GM19025 (cell line): ENCODE results near the gene ANKRD65.
"Not testable (repeated sequence)": the region's sequence is repeated elsewhere in the genome, so short reads cannot be mapped to it uniquely, and the experiment has no call there.

Experiments
- ATAC-seq: cut with Tn5 transposase; IDR thresholded peaks from one replicate; pipeline ENCODE4 v1.9.1; 2021; ENCODE audit warnings: mild to moderate bottlenecking, low read depth, moderate library complexity; ENCODE audit not compliant: unreplicated experiment

The ANKRD65 gene

DNA sequence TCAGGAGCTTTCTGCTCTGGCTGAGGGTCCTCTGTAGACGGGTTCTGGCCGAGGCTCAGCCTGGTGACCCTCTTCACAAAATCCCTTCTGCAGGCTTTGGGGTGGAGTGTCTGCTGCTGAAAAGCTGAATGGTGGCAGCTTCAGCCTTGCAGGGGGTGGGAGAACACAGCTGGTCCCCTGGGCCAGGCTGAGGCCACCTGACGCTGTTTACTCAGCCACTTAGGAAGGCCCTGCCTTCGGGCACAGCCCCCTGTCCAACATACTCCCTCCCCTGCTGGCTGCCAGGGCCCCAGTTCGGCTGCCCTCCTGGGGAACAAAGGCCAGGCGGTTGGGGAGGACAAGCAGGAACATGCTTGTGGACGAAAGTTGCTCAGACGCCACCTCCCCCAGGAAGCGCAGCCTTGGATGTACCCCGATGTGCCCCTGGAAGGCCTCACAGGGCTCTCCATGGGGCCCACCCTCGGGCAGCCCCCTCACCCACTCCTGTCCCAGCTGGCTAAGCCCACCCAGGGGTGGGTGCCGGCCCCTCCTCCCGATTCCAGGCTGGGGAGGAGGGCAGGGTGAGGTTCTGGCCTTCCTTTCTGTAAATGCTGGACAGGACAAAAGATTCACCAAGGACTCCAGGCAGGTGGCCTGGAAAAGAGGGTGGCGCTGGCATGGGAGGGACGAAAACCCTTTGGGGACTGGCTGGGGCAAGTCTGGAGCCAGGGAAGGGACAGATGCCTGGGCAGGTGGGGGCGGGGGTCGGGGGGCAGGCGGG lies at the start of gene ANKRD65:
TSS of gene ANKRD65 (minus strand) at position 130 of the 760 bp plus-strand sequence. CDS start 271 bp downstream, outside the sequence.
- no peak for ATAC-seq

DNA sequence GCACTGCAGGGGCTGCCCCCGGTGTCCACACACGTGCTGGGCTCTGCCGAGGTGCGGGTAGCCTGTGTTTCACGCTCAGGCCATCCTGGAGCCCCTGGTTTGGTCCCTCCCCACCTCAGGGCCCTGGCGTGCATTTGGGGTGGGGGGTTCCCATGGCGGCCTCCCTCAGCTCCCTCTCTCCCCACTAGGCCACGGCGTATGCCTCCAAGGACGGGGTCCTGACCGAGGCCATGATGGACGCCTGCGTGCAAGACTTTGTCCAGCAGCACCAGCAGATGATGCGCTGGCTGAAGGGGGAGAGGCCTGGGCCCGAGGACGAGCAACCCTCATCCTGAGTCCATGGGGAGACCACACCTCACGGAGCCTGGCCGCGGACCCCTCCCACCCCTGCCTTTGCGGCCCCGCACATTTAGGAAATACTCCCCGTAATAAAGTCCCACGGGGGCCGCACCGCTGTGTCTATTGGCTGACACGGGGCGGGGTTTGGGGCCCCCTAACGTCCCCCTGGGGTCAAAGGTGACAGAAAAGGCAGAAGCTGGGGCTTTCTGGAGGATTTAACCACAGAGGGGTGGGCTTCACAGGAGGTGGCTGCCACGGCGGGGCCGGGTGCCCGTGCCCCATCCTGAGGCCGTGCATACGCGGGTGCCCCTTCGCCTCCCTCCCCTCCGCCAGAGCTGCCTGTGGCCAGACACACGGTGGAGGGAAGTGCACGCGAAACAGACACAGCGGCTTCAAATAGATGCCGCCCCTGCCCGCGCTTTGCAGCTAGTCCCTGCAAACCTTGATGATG lies 47.3 kb upstream of the ANKRD65 start:
- not testable (repeated sequence) for ATAC-seq

DNA sequence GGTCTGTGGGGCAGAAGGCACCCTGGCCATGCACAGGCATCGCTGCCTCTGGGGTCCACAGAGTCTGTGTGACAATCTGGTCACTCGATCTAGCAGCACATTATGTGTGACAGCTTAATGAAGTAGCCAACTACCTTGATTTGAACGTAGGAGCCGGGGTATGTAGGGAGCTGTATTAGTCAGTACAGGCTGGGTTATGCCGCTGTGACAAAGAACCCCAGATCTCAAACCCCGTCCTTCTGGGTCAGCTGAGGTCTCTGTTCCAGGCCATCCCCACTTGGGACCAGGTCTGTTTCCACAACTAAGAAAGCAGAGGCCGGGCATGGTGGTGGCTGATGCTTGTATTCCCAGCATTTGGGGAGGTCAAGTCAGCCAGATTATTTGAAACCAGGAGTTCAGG lies 42.2 kb upstream of the ANKRD65 start:
- ATAC-seq, result no peak

DNA sequence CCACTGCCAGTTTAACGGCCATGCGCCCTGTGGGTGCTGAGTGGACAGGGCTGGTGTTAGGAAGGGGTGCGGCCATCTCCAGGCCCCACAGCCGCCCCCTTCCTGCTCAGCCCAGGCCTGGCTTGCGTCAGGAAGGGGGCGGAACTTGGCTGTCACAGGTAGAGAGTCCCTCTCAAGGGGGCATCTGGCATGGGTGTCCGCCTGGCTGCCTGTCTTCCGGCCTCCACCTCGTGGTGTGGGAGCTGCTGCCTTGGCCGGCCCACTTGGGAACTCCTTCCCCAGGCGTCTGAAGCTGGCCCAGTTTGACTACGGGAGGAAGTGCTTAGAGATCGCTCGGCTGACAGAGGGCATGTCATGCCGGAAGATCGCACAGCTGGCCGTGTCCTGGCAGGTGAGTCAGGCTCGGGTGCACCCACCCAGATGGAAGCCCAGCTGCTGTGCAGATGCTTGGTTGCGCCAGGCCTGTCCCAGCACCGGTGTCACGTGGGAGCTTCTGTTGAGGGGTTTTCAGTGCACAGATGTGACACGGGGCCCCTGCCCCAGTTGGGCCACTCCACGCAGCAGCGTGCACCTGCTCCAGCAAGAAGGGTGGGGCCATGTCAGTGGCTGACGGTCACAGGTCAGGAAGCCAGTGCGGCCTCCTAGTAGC lies 41.4 kb upstream of the ANKRD65 start:
- ATAC-seq, result no peak

DNA sequence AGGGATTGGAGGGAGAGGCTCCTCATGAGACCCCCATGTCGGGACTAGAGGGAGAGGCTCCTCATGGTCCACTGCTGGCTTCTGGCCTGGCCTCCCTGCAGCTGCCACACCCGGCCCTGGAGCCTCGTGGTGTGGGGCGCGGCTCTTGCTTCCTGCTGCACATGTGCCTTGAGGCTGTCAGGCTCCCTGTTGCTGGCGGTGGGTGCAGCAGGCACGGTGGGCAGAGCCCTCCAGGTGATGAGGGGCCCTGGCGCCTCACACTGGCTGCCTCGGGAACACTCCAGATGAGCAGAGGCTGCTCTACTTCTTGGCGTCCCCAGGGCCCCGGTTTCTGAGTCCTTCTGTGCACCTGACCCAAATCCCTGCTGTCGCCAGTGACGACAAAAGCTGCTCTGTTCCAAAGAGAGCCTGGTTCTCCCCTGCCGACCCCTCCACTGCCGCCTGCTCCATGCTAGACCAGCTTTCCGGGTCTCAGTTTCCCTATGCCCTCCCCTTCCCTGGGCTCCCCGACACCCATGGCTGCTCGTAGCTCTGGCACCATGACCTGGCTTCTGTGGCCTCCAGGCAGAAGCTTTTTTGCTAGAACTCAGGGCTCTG lies 40.7 kb upstream of the ANKRD65 start:
- no peak for ATAC-seq

DNA sequence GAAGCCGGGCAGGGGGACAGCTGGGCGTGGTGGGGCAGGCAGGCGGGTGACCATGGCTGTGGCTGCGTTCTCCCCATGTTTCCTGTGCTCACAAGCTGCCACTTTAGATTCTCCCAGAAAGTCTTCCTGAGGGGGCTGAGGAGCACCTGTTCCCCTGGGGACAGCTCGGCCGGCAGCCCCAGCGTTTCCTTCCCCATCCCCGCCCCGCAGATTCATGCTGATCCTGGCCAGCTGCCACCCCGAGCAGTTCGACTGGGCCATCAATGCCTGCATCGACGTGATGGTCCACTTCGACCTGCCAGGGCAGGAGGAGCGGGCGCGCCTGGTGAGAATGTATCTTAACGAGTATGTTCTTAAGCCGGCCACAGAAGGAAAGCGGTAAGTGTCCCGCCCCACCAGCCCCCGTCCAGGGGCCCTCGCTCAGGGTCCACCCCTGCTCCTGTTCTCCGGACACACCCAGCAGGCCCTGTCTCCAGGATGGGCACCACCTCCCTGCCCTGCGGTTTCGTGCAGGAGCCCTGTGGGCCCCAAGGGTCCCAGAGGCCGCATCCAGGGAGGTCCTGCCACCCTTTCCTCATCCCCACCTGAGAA lies 39.6 kb upstream of the ANKRD65 start:
- no peak for ATAC-seq

DNA sequence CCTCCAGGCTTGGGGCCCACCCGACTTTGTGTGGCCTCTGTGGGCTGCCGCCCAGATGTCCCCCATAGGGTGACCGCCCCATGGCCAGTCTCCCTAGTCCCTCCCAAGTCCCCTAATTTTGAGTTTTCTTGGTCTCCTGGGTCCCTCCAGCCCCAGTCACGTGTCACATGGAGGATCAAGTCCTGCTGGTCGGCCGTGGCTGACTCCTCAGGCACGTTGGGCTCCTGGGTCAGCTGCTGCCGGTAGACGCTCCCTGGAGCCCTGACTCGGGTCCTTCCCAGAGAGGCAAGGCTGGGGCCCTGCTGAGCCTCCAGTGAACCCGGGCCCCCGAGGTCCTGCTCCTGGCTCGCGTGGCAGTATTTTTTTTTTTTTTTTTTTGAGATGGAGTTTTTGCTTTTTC lies 38.6 kb upstream of the ANKRD65 start:
- not testable (repeated sequence) for ATAC-seq

DNA sequence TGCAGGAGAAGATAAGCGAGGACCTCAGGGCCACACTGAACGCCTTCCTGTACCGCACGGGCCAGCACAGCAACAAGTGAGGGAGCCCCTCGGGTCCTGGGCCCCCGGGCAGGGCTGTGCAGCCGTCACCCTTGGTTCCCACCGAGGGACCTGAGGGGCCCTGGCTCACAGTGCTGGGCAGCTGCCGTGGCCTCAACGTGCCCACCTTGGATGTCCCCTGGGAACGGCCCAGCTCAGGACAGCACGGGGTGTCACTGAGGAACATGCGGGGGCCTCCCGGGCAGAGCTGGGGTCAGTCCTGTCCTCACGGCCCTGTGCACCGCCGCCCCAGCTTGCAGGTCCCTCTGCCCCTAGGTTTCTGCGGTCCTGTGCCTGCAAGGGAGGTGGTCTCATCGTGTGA lies 38.1 kb upstream of the ANKRD65 start:
- ATAC-seq, result not testable (repeated sequence)

DNA sequence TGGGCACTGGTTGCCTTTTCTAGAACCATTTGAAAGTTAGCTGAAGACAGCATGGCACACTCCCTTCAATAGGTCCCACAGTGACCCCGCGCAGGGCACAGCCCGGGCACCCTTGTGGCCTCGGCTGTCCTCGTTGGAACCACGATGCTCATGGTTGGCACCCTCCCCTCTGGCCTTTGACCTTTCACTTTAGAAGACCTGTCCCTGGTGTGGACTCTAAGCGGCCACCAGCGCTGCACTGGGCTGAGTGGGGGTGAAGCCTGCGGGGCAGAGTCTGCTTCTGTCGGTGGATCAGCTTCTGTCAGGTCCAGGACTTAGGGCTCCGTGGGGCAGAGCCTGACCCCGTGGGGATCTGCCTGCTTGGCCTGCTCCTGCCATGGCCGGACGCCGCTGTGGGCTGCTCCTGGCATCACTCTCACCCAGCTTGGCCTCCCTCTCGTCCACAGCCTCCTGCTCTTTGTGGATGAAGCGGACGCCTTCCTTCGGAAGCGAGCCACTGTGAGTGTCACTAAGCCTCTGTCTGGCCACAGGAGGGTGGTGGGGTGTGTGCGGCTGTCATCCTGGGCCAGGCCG lies 35.7 kb upstream of the ANKRD65 start:
- not testable (repeated sequence) for ATAC-seq

DNA sequence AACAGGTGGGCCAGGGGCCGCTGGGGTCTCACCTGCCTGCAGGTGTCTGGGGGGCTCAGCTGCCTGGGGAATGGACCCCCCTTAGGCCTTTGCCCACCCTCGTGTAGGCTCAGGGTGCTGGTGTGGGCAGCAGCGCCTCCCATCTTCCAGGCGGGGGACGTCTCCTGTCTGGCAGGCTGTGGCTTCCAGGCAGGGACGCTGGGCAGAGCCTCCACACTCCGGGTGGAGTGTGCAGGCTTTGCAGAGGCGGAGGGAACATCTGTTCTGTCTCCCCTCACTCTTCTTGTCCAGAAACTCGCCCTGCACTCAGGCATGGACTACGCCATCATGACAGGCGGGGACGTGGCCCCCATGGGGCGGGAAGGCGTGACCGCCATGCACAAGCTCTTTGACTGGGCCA lies 34.9 kb upstream of the ANKRD65 start:
- not testable (repeated sequence) for ATAC-seq

DNA sequence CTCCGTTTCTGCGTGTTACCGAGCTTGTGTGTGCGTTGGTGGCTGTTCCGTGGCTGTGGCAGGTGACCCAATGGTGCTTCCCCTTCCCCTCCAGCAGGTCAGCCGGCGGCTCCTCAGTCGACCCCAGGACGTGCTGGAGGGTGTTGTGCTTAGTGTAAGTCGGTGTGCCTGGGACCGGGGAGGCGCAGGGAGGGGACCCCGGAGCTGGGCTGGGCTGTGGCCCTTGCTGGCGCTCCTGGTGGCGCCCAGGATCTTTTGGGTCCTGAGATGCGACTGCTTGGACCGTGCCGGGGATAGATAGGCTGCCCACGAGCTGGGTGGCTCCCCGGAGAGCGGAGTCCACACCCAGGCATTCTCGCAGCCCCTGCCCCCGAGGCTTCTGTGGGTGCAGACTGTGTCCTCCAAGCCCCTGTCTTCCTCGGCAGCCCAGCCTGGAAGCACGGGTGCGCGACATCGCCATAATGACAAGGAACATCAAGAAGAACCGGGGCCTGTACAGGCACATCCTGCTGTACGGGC lies 34.3 kb upstream of the ANKRD65 start:
- ATAC-seq, result no peak

DNA sequence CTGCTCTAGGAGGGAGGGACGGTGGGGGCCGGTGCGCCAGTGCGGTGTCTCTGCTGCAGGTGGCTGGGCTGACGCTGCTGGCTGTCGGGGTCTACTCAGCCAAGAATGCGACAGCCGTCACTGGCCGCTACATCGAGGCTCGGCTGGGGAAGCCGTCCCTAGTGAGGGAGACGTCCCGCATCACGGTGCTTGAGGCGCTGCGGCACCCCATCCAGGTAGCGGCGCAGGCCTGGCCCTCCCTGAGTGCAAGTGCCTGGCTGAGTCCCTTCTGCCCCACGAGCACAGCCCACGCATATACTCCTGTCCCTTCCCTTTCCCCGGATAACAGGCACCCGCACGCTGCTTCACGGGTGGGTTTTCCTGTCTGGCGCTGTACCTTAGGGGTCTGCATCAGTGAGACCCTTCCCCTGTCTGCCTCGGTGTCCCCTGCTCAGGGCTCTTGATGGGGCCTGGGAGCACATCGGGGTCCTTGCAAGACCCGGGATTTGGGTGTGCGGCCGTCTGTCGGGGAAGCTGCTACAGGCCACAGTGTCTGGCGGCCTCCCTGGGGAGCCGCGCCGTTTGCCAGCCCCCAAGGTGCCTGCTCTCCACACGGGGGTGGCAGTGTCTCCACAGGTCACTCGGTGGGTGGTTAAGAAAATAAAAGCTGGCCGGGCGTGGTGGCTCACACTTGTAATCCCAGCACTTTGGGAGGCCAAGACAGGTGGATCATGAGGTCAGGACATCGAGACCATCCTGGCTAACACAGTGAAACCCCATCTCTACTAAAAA lies 33.4 kb upstream of the ANKRD65 start:
- ATAC-seq, result not testable (repeated sequence)

DNA sequence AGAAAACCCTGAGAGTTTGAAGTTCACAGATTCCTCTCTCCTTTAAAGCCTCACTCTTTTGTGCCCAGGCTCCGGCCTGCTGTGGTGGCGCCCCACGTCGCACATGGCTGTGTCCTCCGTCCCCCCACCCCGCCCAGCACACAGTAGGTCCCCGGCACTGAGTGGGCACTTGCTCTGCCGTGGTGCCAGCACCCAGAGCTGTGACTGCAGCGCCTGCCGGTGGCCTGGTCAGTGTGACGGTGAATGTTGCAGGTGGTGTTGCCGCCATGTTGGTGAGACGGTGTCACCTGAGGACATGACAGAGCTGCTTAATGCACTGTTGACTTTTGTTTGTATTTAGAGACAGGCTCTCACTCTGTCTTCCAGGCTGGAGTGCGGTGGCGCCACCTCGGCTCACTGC lies 31.8 kb upstream of the ANKRD65 start:
- ATAC-seq, result no peak

DNA sequence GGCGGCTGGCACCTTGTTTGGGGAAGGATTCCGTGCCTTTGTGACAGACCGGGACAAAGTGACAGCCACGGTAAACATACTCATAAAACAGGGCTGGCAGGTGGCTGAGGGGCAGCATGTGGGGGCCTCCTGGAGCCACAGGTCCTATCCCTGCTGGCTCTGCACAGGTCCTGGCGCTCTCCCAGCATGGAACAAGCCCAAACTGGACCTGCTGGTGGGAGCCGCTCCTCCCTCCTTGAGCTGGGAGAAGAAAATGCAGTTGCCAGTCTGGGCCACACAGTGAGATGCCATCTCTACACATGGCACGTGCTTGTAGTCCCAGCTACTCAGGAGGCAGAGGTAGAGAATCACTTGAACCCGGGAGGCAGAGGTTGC lies 31.3 kb upstream of the ANKRD65 start:
- not testable (repeated sequence) for ATAC-seq

DNA sequence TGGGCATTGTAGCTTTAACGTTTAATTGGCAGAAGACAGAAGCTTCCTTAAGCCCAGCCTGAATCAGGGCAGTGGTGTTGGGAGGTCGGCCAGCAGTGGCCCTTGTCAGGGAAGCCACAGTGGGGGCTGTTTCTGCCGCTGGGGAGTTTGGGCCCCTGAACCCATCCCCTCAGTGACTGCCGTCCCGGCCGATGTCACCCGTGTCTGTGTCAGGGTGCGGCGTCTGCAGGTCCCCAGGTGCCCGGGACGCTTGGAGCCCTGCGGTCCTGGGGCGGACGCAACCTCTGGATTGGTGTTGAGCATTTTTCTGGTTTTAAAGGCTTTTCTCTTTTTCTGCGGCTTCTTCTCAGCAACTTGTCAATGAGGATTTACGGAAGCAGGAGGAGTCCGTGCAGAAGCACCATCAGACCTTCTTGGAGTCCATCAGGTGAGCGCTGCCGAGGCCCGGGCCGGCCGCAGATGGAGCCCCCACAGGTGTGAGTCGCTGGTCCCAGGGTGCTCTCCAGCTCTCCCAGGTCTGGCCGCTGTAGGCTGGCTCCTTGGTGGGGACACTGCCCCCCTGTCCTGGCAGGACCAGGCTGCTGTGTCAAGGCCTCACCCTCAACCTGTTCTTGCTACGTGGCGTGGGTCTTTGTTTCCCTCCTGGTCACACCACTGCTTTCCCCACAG lies 30.8 kb upstream of the ANKRD65 start:
- no peak for ATAC-seq

DNA sequence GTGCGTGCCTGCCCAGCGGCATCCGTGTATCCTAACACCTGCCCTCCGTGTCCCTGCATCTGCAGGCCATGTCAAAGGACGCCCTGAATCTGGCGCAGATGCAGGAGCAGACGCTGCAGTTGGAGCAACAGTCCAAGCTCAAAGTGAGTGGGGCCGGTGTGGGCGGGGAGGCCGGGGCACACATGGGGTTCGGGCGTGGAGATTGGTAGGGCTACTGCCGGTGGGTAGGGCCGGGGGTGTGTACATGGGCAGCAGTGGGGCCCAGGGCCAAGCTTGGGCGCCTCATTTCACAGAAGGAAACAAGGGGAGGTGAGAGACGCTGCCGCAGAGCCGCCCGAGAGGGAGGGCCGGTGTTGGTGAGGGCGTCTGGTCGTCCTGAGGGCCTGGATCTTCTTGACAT lies 29.5 kb upstream of the ANKRD65 start:
- ATAC-seq, result not testable (repeated sequence)

DNA sequence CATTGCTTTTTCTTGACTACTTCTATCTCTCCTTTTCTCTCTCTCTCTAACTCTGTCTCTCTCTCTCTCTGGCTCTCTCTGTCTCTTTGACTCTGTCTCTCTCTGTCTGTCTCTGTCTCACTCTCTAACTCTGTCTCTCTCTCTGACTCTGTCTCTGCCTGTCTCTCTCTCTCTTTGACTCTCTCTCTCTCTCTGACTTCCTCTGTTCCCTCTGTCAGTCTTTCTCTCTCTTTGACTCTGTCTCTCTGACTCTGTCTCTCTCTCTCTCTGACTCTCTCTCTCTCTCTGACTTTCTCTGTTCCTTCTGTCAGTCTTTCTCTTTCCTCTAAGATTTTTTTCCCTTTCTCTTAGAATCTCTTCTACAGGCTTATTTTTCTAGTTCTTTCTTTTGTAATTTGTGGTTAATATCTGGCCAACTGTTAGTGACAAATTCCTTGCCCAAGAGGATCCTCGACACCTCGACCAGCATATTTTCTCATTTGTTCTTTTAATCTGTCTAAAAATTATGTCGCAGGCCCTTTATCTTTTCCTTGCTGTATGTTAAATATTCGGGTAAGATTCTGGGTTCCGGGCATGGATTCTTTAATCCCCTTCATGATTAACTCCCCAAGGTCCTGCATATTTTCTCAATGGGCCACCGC lies 28.1 kb upstream of the ANKRD65 start, which contains the start of gene ATAD3C:
TSS of gene ATAD3C (plus strand) at position 591 of the 641 bp plus-strand sequence. CDS start 995 bp downstream, outside the sequence.
- ATAC-seq, result no peak

DNA sequence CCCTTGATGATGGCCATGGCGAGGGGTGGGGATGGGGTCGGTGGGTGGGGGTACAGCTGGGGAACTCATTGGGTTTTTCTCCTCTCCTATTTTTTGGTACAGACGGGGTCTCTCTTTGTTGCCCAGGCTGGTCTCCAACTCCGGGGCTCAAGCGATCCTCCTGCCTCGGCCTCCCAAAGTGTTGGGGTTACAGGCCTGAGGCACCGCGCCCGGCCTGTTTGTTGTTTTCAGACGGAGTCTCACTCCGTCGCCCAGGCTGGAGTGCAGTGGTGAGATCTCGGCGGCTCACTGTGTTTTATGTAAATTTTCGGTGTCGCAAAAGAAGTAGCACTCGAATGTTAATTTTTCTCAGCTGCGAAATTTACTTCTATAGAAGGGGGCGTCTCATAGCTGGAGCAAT lies 25.6 kb upstream of the ANKRD65 start:
- not testable (repeated sequence) for ATAC-seq
